Muscle layer of duodenum (tissue), 2 donors: ENCODE data around the gene TEX12.

ENCODE experiments used
- H3K27ac ChIP-seq: one replicate; pipeline ENCODE4 v1.7.0; 2013; ENCODE audit warnings: mild to moderate bottlenecking, low read length
- H3K27me3 ChIP-seq: one replicate; pipeline ENCODE4 v1.7.0; 2013; ENCODE audit warnings: low read depth, mild to moderate bottlenecking, control low read depth, low read length
- H3K36me3 ChIP-seq, 2 donors: one replicate each; pipeline ENCODE4 v1.7.0; 2013; ENCODE audit warnings: low read length in 2 of 2, control low read depth in 1 of 2, mild to moderate bottlenecking in 1 of 2; ENCODE audit not compliant: insufficient read depth in 2 of 2, control insufficient read depth in 1 of 2
- H3K4me1 ChIP-seq, 2 donors: one replicate each; pipeline ENCODE4 v1.7.0; 2013; ENCODE audit warnings: low read length in 2 of 2, mild to moderate bottlenecking in 2 of 2, control low read depth in 1 of 2, moderate library complexity in 1 of 2; ENCODE audit not compliant: insufficient read depth in 2 of 2, control insufficient read depth in 1 of 2
- H3K4me3 ChIP-seq, 2 donors: one replicate each; pipeline ENCODE4 v1.7.0; 2013; ENCODE audit warnings: low read length in 2 of 2, low read depth in 1 of 2, mild to moderate bottlenecking in 1 of 2
- H3K9me3 ChIP-seq, 2 donors: one replicate each; pipeline ENCODE4 v1.7.0; 2013; ENCODE audit warnings: low read length in 2 of 2, control low read depth in 1 of 2, mild to moderate bottlenecking in 1 of 2; ENCODE audit not compliant: control insufficient read depth in 1 of 2
- donor health status: healthy.

The TEX12 gene

GRCh38 chr11:112167145-112167544 lies at the start of gene TEX12:
TSS of gene TEX12 (plus strand) at chr11:112167372. CDS start at chr11:112169269, 1,897 bp downstream.
- Histone ChIP-seq H3K27ac (no peak within 1 kb of the TSS), H3K4me1 (peaks cover 0 to 4% of the 10 kb centered on the region in 2 donors), H3K9me3 (no peaks in the 10 kb centered on the region), H3K4me3 (no peak within 1 kb of the TSS), H3K27me3 (no peaks in the 10 kb centered on the region), H3K36me3 (no peaks in the 10 kb centered on the region)

- peaks cover 0 to 4% of the 10 kb centered on the region in 2 donors for H3K36me3 ChIP-seq
- H3K27ac ChIP-seq = no peak overlapping the region
Observed at GRCh38 chr11:112118176-112118575, 49.0 kb upstream of the TEX12 start.

GRCh38 chr11:112121981-112122615 lies 45.1 kb upstream of the TEX12 start:
- Histone ChIP-seq H3K27ac (no peak overlapping the region), H3K4me3 (no peak overlapping the region), H3K36me3 (peaks cover 0 to 4% of the 10 kb centered on the region in 2 donors), H3K27me3 (no peaks in the 10 kb centered on the region), H3K4me1 (no peaks in the 10 kb centered on the region), H3K9me3 (no peaks in the 10 kb centered on the region)

More at GRCh38 chr11:112118176-112118575, 49.0 kb upstream of the TEX12 start:
- Histone ChIP-seq H3K4me1 (no peaks in the 10 kb centered on the region), H3K4me3 (no peak overlapping the region), H3K27me3 (no peaks in the 10 kb centered on the region), H3K9me3 (no peaks in the 10 kb centered on the region)

- H3K27ac ChIP-seq = no peak overlapping the region
- H3K4me1 ChIP-seq = no peaks in the 10 kb centered on the region
- no peaks in the 10 kb centered on the region for H3K27me3 ChIP-seq
- no peaks in the 10 kb centered on the region for H3K9me3 ChIP-seq
- peaks cover 0 to 4% of the 10 kb centered on the region in 2 donors for H3K36me3 ChIP-seq
- no peak overlapping the region for H3K4me3 ChIP-seq
Observed at GRCh38 chr11:112123129-112123528, 44.0 kb upstream of the TEX12 start.

GRCh38 chr11:112127056-112127455 lies 40.1 kb upstream of the TEX12 start:
- no peaks in the 10 kb centered on the region for H3K9me3 ChIP-seq
- H3K27me3 ChIP-seq = no peaks in the 10 kb centered on the region
- H3K27ac ChIP-seq = no peak overlapping the region
- H3K4me1 ChIP-seq = peaks cover 5 to 8% of the 10 kb centered on the region in 2 donors
- H3K4me3 ChIP-seq = no peak overlapping the region
- no peaks in the 10 kb centered on the region for H3K36me3 ChIP-seq

GRCh38 chr11:112128483-112129121 lies 38.6 kb upstream of the TEX12 start:
- H3K9me3 ChIP-seq = no peaks in the 10 kb centered on the region
- H3K4me3 ChIP-seq = no peak overlapping the region
- H3K4me1 ChIP-seq = peaks cover 5 to 8% of the 10 kb centered on the region in 2 donors
- no peak overlapping the region for H3K27ac ChIP-seq
- H3K27me3 ChIP-seq = no peaks in the 10 kb centered on the region
- H3K36me3 ChIP-seq = no peaks in the 10 kb centered on the region

GRCh38 chr11:112129656-112130055 lies 37.5 kb upstream of the TEX12 start:
- Histone ChIP-seq H3K4me1 (peaks cover 5 to 8% of the 10 kb centered on the region in 2 donors), H3K27ac (no peak overlapping the region)

GRCh38 chr11:112132737-112133136 lies 34.4 kb upstream of the TEX12 start:
- H3K27me3 ChIP-seq = no peaks in the 10 kb centered on the region
- H3K36me3 ChIP-seq = no peaks in the 10 kb centered on the region
- H3K4me3 ChIP-seq = no peak overlapping the region
- no peak overlapping the region for H3K27ac ChIP-seq
- no peaks in the 10 kb centered on the region for H3K9me3 ChIP-seq
- peaks cover 5 to 8% of the 10 kb centered on the region in 2 donors for H3K4me1 ChIP-seq

More at GRCh38 chr11:112129656-112130055, 37.5 kb upstream of the TEX12 start:
- no peaks in the 10 kb centered on the region for H3K36me3 ChIP-seq
- H3K4me3 ChIP-seq = no peak overlapping the region
- H3K9me3 ChIP-seq = no peaks in the 10 kb centered on the region
- no peaks in the 10 kb centered on the region for H3K27me3 ChIP-seq

- Histone ChIP-seq H3K27ac (no peak overlapping the region), H3K9me3 (no peaks in the 10 kb centered on the region), H3K27me3 (no peaks in the 10 kb centered on the region), H3K4me1 (no peaks in the 10 kb centered on the region), H3K4me3 (no peak overlapping the region), H3K36me3 (no peaks in the 10 kb centered on the region)
Observed at GRCh38 chr11:112134473-112134872, 32.7 kb upstream of the TEX12 start.

- H3K36me3 ChIP-seq = peaks cover 0 to 3% of the 10 kb centered on the region in 2 donors
- H3K4me3 ChIP-seq = no peak overlapping the region
- no peaks in the 10 kb centered on the region for H3K4me1 ChIP-seq
- no peak overlapping the region for H3K27ac ChIP-seq
- H3K9me3 ChIP-seq = peaks cover 0 to 5% of the 10 kb centered on the region in 2 donors
- no peaks in the 10 kb centered on the region for H3K27me3 ChIP-seq
Observed at GRCh38 chr11:112143597-112143996, 23.6 kb upstream of the TEX12 start.

- no peaks in the 10 kb centered on the region for H3K9me3 ChIP-seq
- peaks cover 0 to 9% of the 10 kb centered on the region in 2 donors for H3K36me3 ChIP-seq
- H3K4me3 ChIP-seq = no peak overlapping the region
- no peak overlapping the region for H3K27ac ChIP-seq
- H3K4me1 ChIP-seq = no peaks in the 10 kb centered on the region
- H3K27me3 ChIP-seq = no peaks in the 10 kb centered on the region
Observed at GRCh38 chr11:112150517-112150916, 16.7 kb upstream of the TEX12 start.
